ENCODE data around the gene CTAGE8. TPM values are rescaled to one million over a fixed set of nuclear protein-coding genes. Genes with fewer than 3 reads are reported as not detected.
"Not testable (repeated sequence)": the region's sequence is repeated elsewhere in the genome, so short reads cannot be mapped to it uniquely, and the experiment has no call there.

The CTAGE8 gene, protein sequence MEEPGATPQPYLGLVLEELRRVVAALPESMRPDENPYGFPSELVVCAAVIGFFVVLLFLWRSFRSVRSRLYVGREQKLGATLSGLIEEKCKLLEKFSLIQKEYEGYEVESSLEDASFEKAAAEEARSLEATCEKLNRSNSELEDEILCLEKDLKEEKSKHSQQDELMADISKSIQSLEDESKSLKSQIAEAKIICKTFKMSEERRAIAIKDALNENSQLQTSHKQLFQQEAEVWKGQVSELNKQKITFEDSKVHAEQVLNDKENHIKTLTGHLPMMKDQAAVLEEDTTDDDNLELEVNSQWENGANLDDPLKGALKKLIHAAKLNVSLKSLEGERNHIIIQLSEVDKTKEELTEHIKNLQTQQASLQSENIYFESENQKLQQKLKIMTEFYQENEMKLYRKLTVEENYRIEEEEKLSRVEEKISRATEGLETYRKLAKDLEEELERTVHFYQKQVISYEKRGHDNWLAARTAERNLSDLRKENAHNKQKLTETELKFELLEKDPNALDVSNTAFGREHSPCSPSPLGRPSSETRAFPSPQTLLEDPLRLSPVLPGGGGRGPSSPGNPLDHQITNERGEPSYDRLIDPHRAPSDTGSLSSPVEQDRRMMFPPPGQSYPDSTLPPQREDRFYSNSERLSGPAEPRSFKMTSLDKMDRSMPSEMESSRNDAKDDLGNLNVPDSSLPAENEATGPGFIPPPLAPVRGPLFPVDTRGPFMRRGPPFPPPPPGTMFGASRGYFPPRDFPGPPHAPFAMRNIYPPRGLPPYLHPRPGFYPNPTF
- total RNA-seq: 1.4 and 2.4 TPM in 2 replicates

DNA sequence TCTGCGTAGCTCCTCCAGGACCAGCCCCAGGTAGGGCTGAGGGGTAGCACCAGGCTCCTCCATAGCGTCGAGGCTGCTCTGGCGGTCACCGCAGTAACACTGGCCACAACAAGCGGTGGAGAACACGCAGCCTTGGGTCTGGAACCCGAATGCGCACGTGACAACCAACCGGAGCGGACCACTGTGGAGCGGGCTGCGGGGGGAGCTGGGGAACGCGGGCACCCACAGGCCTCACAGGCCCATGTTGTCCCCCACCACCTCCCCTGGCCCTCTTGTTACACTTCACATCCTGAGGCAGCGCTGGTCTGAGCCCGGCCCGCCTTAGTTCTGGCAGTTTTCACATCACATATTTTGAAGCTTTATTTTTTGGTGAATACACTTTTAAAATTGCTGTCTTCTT lies at the start of gene CTAGE8:
Gene CTAGE8 (minus strand): TSS at position 101 of the 400 bp plus-strand sequence. CDS start 38 bp downstream, at position 63.
- H3K4me3 ChIP-seq (ENCODE audit: insufficient read depth, low read length); H3K4me2 ChIP-seq (ENCODE audit: insufficient read depth, low read length); H2AFZ ChIP-seq (ENCODE audit: low read length); H4K20me1 ChIP-seq (ENCODE audit: insufficient read depth, low read length); H3K4me1 ChIP-seq (ENCODE audit: insufficient read depth, low read length); H3K27me3 ChIP-seq (ENCODE audit: insufficient read depth, low read length); H3K79me2 ChIP-seq (ENCODE audit: insufficient read depth, low read length); DNase-seq (ENCODE audit: insufficient read length, low spot score, missing footprints); H3K36me3 ChIP-seq (ENCODE audit: insufficient read depth, low read length); H3K9me3 ChIP-seq (ENCODE audit: low read depth, low read length); H3K27ac ChIP-seq (ENCODE audit: low read depth, low read length): not testable (repeated sequence)

DNA sequence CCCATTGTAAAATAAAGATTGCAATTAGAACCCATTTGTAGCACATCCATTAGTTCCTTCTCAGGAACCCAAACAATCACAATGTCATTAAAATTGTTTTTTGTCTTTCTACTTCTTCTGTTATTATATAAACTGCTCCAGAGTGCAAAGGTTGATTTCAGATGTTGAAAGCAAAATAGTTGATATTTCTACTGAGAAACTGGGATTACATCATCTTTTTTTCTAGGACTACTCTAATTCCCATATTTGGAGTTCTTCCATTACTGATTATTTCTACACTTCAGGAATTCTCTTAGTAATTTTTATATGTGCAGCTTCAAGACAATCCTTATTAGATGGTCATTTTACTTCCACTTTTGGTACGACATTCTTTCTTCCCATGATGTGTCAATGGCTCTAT lies 48.4 kb upstream of the CTAGE8 start:
- H4K20me1 ChIP-seq (ENCODE audit: insufficient read depth, low read length); H2AFZ ChIP-seq (ENCODE audit: low read length); H3K4me2 ChIP-seq (ENCODE audit: insufficient read depth, low read length); DNase-seq (ENCODE audit: insufficient read length, low spot score, missing footprints); H3K79me2 ChIP-seq (ENCODE audit: insufficient read depth, low read length); H3K9me3 ChIP-seq (ENCODE audit: low read depth, low read length); H3K4me1 ChIP-seq (ENCODE audit: insufficient read depth, low read length); H3K27ac ChIP-seq (ENCODE audit: low read depth, low read length); H3K27me3 ChIP-seq (ENCODE audit: insufficient read depth, low read length); H3K36me3 ChIP-seq (ENCODE audit: insufficient read depth, low read length); H3K4me3 ChIP-seq (ENCODE audit: insufficient read depth, low read length): not testable (repeated sequence)

DNA sequence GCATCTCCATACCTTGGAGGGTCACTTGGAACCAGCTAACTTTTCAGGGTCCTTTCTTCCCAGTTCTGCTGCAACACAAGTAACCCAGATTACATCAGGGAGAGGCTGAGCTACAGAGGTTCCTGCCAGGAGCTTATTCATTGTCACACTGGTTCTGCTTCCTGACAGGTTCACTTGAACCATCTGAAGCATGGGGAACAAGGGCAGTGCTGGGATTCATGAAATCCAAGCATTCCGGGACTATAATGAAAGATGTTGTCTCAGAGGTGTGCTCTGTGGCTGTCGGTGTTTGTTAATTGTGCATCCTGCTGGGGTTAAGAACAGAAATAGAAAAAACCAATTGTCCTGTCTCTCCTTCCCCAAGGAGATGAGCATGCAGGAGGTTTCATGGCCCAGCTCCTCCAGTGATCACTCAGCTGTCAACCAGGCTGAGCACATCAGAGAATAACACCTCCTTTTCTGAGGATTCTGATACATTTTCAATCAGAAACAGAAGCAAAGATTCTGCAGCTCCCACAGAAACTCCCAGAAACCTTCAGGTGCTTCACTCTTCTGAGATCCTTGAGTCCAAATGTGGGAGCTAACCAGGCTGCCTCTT lies 42.9 kb upstream of the CTAGE8 start, which contains the start of gene OR2A1:
Gene OR2A1 (plus strand): TSS at position 548 of the 598 bp plus-strand sequence. CDS start 5,706 bp downstream, outside the sequence.
- H3K27me3 ChIP-seq (ENCODE audit: insufficient read depth, low read length); H3K36me3 ChIP-seq (ENCODE audit: insufficient read depth, low read length); H3K79me2 ChIP-seq (ENCODE audit: insufficient read depth, low read length); H3K4me1 ChIP-seq (ENCODE audit: insufficient read depth, low read length); H2AFZ ChIP-seq (ENCODE audit: low read length); H3K4me3 ChIP-seq (ENCODE audit: insufficient read depth, low read length); H3K9me3 ChIP-seq (ENCODE audit: low read depth, low read length); DNase-seq (ENCODE audit: insufficient read length, low spot score, missing footprints); H3K4me2 ChIP-seq (ENCODE audit: insufficient read depth, low read length); H3K27ac ChIP-seq (ENCODE audit: low read depth, low read length); H4K20me1 ChIP-seq (ENCODE audit: insufficient read depth, low read length): not testable (repeated sequence)

DNA sequence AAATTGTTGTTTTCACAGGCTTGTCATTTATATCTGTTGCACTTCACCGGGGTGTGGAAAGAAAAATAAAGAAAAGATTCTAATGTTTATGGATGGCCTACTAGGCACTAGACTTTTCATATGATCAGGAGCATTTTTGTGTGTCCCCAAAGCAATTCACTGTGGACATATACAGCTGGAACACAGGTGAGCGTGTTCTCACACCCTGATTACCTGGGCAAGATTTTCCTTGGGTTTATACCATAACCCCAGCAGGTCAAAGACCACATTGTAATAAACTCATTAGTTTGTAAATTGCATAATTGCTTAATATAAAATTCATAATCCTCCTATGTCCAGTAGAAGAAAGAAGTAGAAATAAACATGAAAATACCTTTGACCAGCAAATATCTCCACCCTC lies 42.1 kb upstream of the CTAGE8 start:
- H3K9me3 ChIP-seq (ENCODE audit: low read depth, low read length); H3K4me1 ChIP-seq (ENCODE audit: insufficient read depth, low read length); H3K79me2 ChIP-seq (ENCODE audit: insufficient read depth, low read length); H2AFZ ChIP-seq (ENCODE audit: low read length); H3K4me3 ChIP-seq (ENCODE audit: insufficient read depth, low read length); H3K36me3 ChIP-seq (ENCODE audit: insufficient read depth, low read length); H3K27ac ChIP-seq (ENCODE audit: low read depth, low read length); H3K4me2 ChIP-seq (ENCODE audit: insufficient read depth, low read length); H4K20me1 ChIP-seq (ENCODE audit: insufficient read depth, low read length); DNase-seq (ENCODE audit: insufficient read length, low spot score, missing footprints); H3K27me3 ChIP-seq (ENCODE audit: insufficient read depth, low read length): not testable (repeated sequence)

DNA sequence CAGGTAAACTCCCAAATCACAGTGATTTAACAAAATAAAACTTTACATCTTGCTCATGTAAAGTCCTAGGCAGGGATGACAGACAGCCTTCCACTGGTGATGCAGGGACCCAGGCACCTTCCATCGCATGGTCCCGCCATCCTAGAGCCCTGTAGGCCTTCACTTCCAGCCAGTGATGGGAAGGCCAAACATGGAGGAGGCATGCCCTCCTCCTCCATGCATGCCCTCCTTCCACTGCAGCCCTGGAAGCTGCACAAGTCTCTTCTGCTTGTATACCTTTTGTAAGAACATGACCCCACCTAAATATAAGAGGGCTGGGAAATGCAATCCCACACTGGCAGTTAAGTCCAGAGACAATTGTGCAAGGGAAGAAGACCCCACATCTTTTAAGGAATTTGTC lies 40.6 kb upstream of the CTAGE8 start:
- H3K79me2 ChIP-seq (ENCODE audit: insufficient read depth, low read length); DNase-seq (ENCODE audit: insufficient read length, low spot score, missing footprints); H2AFZ ChIP-seq (ENCODE audit: low read length); H3K4me2 ChIP-seq (ENCODE audit: insufficient read depth, low read length); H3K4me3 ChIP-seq (ENCODE audit: insufficient read depth, low read length); H3K9me3 ChIP-seq (ENCODE audit: low read depth, low read length); H3K4me1 ChIP-seq (ENCODE audit: insufficient read depth, low read length); H3K27me3 ChIP-seq (ENCODE audit: insufficient read depth, low read length); H3K36me3 ChIP-seq (ENCODE audit: insufficient read depth, low read length); H4K20me1 ChIP-seq (ENCODE audit: insufficient read depth, low read length); H3K27ac ChIP-seq (ENCODE audit: low read depth, low read length): not testable (repeated sequence)

DNA sequence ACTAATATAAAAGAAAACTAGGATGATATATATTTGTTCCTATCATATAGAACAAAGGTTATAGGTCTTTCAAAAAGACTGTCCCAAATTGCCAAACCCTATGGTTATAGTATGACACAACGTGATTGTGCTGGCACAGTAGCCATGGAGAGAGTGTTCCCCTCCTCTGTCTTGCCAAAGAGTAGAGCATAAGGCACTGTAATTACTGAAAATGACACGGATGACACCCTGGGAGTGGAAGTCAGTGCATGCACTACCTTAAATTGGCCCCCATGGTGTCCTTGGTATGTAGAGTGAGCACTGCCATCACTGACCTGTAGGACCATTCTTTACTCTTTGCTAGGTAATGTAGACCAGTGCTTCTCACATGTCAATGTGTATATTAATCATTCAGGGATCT lies 36.1 kb upstream of the CTAGE8 start:
- not testable (repeated sequence) for H3K4me2 ChIP-seq (ENCODE audit: insufficient read depth, low read length); DNase-seq (ENCODE audit: insufficient read length, low spot score, missing footprints)

DNA sequence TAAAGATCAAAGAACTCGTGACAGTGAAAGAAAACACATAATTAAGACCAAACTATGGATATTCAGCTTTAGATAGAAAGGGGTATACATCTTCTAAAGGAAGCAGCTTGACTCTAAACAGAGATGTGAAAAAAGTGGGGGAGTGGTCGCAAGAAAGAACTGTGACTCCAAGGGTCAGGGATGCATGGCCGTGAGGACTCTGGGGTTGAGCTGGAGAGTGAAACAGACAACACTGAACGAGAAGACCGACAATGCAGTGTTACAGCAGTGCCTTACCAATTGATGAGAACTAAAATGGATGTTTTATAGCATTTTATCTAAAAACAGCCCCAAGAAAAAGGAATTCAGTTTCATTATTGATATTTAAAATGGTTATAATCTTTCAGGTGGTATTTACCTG lies 34.5 kb upstream of the CTAGE8 start:
- H3K4me1 ChIP-seq (ENCODE audit: insufficient read depth, low read length); H2AFZ ChIP-seq (ENCODE audit: low read length); H3K9me3 ChIP-seq (ENCODE audit: low read depth, low read length); H3K27me3 ChIP-seq (ENCODE audit: insufficient read depth, low read length); H3K4me3 ChIP-seq (ENCODE audit: insufficient read depth, low read length); H4K20me1 ChIP-seq (ENCODE audit: insufficient read depth, low read length); H3K4me2 ChIP-seq (ENCODE audit: insufficient read depth, low read length); H3K36me3 ChIP-seq (ENCODE audit: insufficient read depth, low read length); H3K79me2 ChIP-seq (ENCODE audit: insufficient read depth, low read length); H3K27ac ChIP-seq (ENCODE audit: low read depth, low read length); DNase-seq (ENCODE audit: insufficient read length, low spot score, missing footprints): not testable (repeated sequence)

More for the DNA sequence above, 36.1 kb upstream of the CTAGE8 start:
- not testable (repeated sequence) for H4K20me1 ChIP-seq (ENCODE audit: insufficient read depth, low read length); H3K9me3 ChIP-seq (ENCODE audit: low read depth, low read length); H3K27ac ChIP-seq (ENCODE audit: low read depth, low read length); H3K79me2 ChIP-seq (ENCODE audit: insufficient read depth, low read length); H2AFZ ChIP-seq (ENCODE audit: low read length); H3K36me3 ChIP-seq (ENCODE audit: insufficient read depth, low read length); H3K27me3 ChIP-seq (ENCODE audit: insufficient read depth, low read length); H3K4me3 ChIP-seq (ENCODE audit: insufficient read depth, low read length); H3K4me1 ChIP-seq (ENCODE audit: insufficient read depth, low read length)

DNA sequence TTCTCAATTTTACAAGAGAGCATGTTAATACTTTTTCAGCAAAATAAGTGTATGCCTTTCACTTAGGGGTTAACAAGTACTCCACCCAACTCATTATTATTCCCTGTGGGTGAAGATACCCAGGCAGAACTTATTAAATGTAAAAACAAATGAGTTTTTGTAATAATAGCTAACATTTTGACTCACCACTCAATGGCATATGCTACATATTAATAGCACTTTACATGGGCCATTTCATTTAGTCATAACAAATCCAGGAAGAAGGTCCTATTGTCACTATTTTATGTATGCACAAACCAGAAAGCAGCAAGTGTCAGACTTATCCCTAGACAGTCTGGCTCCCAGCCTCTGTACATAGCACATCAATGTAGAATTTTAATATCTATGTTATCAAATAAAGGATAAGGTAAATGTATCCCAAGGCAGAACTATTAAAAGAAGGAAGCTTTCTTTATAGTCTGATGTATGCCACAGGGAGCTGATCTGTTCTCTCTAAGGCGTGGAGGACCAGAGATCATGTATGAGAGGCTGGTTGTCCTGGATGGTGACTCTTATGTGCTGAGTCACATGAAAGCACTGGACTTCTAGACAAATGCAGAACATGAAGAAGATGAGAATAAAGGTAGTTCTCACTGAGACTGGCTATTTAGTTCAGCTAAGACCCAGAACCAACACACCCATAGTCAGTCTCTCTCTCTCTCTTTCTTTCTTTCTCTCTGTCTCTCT lies 33.7 kb upstream of the CTAGE8 start:
- not testable (repeated sequence) for H3K27ac ChIP-seq (ENCODE audit: low read depth, low read length); H3K27me3 ChIP-seq (ENCODE audit: insufficient read depth, low read length); H4K20me1 ChIP-seq (ENCODE audit: insufficient read depth, low read length); H3K4me3 ChIP-seq (ENCODE audit: insufficient read depth, low read length); H3K9me3 ChIP-seq (ENCODE audit: low read depth, low read length); H2AFZ ChIP-seq (ENCODE audit: low read length); H3K4me1 ChIP-seq (ENCODE audit: insufficient read depth, low read length); H3K79me2 ChIP-seq (ENCODE audit: insufficient read depth, low read length); H3K4me2 ChIP-seq (ENCODE audit: insufficient read depth, low read length); H3K36me3 ChIP-seq (ENCODE audit: insufficient read depth, low read length); DNase-seq (ENCODE audit: insufficient read length, low spot score, missing footprints)

Data from osteoblast (primary cell).